ENCODE results near the gene TFB1M.

Gene TFB1M

DNA sequence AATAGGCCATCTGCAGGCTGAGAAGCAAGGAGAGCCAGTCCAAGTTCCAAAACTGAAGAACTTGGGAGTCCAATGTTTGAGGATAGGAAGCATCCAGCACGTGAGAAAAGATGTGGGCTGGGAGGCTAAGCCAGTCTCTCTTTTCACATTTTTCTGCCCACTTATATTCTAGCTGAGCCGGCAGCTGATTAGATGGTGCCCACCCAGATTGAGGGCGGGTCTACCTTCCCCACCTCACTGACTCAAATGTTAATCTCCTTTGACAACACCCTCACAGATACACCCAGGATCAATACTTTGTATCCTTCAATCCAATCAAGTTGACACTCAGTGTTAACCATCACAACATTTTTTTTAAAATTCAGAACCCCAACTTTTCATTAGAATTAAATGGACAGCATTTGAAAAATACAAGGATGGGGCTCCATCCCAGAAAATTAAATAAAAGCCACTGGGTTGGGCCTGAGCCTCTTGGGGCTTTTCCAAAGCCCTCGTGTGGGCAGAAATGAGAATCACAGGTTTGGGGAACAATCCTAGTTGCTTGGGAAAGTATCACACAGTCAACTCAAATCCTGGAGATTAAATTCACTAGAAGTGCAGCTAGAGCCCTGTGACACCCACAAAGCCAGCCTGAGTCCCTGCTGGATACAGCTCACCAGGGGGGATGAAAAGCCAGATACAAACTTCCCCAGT is 48.3 kb downstream of the TFB1M start:
- no peak for DNase-seq (ENCODE audit: low spot score)

- no peak for DNase-seq (ENCODE audit: low spot score)
These were observed 49.5 kb downstream of the TFB1M start for GRCh38 chr6:155264693-155265320.

DNA sequence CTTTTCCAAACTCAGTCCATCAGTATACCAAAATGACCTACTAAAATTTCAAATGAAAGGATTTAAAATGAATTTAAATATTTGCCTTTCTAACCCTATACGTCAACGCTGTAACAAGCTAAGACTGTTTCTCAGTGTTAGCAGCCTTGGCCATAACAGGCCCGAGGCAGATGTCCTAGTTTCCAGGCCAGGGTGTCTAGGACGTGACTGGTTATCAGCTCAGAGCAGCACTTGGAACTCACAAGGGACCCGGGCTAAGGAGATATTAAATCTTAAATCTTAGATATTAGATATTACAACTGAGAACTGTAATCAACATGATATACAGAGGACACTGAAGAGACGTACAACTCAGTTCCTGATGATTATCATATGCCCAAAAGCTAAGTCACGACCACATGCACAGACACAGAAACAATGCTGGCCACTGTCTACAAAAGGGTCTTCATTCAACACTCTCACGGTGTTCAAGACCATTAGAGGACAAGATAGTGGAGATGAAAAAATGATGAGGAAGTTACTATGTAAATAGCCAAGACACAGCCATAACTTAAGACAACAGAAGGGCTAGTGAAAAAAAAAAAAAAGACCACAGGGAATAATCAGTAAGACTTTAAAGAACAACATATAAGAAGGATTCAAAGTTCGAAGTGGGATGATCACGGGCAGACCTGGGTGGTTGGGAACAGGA is 50.8 kb downstream of the TFB1M start, which contains the start of gene CLDN20:
Gene CLDN20, plus strand, starts transcription at position 641 of the 691 bp plus-strand sequence. CDS start 11,707 bp downstream, outside the sequence.
- no peak for DNase-seq (ENCODE audit: low spot score)

- no peak for DNase-seq (ENCODE audit: low spot score)
These were observed 51.6 kb downstream of the TFB1M start for GRCh38 chr6:155262655-155263054.

DNA sequence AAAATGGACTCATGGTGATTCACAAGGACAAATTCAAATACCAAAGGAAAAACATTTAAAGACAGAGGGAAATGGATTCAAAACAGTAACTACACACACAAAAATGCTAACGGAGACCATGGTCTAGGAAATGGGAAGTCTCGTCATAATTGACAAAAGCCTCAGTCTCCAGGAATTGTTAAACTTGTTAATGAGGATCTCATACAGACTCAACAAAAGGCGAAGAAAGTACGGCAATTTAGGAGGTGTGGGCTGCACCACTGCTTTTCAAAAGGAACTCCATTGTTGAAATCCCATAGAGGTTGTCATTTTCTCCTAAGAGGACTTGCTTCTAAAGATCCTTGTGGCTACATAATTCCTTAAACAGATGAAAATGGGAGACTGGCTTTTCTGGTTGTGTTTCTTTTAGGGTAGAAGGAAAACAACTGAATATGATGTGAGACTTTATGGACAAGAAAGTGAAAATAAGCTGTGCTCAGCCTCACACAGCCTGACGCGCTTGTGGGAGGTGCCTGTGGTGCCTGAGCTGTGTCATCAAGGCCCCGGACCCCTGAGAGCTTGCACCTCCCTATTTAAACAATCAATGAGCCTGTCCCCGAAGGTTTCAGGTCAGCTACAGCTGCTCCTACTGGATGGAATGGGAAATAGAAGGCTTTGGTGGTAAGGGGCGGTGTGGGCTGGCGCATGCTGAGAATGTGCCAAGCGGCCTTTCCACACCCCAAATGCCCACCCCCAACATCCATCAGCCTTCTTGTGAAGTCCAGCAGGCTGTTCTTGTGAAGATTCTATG is 53.0 kb downstream of the TFB1M start:
- no peak for DNase-seq (ENCODE audit: low spot score)

- no peak for DNase-seq (ENCODE audit: low spot score)
These were observed 53.6 kb downstream of the TFB1M start for GRCh38 chr6:155260686-155261085.

DNA sequence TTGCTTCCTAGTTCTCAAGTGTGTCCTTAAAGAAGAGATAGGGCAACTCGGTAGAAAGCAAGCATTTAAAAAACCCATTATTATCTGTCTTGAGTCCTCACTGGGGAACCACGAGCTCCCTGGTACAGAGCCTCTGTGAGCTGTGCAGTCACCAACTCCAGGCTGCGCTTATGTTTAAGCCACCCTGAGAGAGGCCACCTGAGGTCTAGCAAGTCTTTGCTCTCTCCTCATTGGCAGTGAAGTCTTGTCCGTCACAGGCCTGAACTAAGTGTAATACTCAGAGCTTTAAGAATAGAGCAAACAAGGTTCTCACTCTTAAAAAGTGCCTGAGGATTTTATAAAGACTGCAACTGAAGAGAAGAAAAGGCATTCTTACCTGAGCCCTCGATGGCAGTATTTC is 54.4 kb downstream of the TFB1M start:
- no peak for DNase-seq (ENCODE audit: low spot score)

DNA sequence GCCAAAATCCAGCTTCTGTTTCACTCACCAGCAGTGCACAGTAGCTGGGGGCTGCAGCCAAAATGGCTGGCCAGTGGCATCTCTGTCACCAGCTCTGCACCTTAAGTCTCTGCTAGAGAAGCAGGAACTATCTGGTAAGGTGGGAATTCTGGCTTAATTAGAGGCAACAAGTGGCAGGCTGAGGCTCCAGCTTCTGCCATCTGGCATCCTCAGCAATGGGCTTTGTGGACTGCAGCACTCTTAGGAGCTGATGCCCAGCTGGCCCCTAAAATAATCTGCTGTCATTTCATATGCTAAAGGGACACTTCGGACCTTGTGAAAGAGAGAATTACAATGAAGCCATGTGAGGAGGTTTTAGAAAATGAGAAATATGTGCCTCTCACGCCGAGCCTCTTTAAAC is 55.1 kb downstream of the TFB1M start:
- DNase-seq (ENCODE audit: low spot score) = no peak

DNA sequence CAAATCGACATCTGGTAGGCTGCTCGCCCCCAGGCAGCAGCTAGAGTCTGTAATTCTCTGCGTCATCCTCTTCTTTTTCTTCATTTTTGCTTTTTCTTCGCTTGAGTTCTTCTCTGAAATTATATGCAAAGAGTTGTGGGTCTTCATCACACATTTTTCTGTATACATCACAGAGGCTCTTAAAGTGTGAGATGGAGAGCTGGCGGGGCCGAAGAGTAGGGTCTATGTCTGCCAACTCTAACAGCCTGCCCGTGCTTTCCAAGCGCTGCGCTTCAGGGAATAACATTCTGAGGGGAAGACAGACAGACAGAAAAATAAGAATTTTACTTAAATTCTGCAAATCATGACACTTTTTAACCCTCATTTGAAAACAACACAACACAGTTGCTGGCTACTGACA is 56.5 kb downstream of the TFB1M start:
- no peak for DNase-seq (ENCODE audit: low spot score)

- no peak for DNase-seq (ENCODE audit: low spot score)
These were observed 58.0 kb downstream of the TFB1M start for GRCh38 chr6:155256122-155256795.

DNA sequence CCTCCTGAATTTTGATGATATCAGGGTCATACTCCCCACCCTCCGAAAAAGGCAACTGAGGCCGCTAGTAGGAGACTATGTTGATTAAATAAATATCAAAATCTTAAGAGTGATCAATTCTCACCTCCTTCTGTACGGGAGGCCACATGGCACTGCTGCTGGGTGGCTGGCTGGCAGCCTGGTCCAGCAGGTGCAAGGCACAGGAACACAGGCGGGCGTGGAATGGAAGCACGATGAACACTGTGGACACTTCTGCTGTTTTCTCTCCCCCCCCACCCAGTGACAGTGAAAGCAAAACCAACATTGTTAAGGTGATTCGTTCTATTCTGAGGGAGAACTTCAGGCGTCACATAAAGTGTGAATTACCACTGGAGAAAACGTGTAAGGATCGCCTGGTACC is 60.1 kb downstream of the TFB1M start:
- DNase-seq (ENCODE audit: low spot score) = no peak

GRCh38 chr6:155253337-155253736 is 60.9 kb downstream of the TFB1M start:
- no peak for DNase-seq (ENCODE audit: low spot score)

DNA sequence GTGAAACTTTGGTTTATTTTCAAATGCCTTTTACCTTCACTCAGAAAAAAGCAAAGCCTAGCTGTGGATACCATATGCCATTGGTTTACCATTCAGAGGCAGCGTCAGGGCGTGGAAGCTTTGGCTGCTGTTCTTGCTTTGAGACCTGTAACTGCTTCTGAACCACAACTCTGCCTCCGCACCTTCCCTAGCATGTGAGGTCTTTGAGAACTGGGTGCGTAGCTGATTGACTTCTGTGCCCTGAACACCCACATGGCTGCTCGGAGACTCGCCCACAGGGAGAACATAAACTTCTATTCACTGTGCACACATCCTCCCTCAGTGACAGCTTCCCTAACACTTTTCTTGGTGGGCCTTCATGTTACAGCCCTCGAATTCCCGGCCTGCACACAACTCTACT is 61.7 kb downstream of the TFB1M start:
- DNase-seq (ENCODE audit: low spot score) = no peak

GRCh38 chr6:155250701-155251381 is 63.4 kb downstream of the TFB1M start:
- DNase-seq (ENCODE audit: low spot score) = no peak

DNA sequence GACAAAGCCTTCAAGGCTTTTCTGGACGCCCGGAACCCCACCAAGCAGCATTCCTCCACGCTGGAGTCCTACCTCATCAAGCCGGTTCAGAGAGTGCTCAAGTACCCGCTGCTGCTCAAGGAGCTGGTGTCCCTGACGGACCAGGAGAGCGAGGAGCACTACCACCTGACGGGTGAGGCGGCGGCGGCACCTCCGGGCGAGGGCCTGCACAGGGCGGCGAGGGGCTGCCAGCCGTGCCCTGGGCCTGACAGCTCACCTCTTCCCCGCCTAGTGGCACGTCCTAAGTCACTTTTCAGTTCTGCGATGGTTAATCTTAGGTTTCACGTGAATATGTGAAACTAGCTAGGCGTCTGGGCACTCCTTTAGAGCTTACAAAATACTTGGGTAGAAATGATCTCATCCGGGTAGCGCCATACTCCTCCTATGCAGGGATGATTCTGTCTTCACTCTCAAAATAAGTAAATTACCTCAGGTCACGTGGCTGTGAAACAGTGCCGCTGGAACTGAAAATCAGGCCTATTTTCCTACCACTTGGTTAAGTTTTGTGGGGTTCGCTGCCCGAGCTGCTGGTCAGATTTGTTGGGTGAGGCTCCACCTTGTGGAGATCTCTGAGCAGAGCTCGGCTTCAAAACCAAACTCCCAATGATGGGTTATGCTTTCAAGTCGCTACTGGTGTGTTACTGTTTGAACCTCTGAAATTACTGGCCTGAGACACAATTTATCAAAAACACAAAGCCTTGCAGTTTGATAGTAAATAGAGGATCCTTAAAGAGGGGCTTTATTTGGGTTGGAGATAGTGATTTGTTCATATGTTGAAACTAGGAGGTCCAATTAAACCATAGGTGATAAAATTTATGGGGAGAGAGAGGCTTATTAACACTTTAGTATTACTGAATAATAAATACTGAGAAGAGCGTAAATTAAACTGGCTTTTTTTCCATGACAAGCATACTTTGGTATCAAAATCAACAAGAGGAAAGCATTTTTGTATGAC is 66.0 kb downstream of the TFB1M start:
- peak; percentile 24 for DNase-seq (ENCODE audit: low spot score)

DNA sequence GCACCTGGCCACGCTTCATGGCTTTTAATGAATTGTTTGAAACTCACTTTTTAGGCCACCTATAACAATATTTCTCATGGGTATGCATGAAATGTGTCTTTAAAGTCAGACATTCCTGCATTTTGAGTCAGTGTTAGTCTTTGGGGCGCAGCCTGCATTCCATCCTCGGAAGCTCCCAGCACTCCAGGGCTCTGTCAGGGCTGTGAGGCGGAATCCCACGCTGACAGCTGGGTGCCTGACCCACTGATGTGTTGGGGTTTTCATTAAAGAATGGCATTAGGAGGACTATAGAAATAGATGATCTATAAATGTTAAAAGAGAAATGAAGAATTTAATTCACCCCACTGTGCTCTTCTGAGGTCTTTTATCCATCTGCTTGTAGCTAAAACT is 66.7 kb downstream of the TFB1M start:
- DNase-seq (ENCODE audit: low spot score) = no peak

DNA sequence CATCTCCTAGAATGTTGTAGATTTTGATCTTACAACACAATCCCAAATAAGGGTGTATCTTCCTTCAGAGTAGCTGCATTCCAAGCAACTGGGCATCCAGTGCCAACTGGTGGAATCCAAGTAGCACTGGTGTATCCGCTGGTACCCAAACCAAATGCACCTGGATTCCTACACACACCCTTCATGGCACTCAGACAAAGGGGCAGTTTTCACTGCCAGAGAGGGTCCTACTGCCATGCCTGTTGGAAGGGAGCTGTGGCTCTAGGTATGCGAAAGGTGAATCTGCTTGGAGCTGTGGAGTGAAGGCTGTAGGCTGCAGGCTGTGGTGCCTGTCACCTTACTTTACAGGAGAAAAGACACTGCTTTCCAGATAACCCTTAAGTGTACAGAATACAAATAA is 67.5 kb downstream of the TFB1M start:
- DNase-seq (ENCODE audit: low spot score) = no peak

DNA sequence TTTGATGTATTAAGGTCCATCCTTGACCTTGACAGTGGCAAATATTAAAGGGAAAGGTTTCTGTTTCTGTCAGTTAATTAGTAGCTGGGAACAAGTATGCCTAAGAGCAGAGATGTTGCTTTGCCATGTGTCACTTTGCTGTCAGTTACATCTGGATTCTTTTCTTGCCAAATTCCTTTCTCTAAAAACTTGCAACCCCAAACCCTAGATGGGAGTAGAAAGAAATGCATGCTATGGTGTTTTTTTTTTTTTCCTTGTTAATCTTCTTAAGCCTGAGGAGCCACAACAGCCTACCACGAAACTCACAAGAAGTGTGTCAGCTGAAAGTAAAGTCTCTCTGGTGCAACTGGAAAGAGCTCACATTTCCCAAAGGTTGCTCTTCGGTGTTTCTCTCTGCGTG is 68.5 kb downstream of the TFB1M start:
- no peak for DNase-seq (ENCODE audit: low spot score)

DNA sequence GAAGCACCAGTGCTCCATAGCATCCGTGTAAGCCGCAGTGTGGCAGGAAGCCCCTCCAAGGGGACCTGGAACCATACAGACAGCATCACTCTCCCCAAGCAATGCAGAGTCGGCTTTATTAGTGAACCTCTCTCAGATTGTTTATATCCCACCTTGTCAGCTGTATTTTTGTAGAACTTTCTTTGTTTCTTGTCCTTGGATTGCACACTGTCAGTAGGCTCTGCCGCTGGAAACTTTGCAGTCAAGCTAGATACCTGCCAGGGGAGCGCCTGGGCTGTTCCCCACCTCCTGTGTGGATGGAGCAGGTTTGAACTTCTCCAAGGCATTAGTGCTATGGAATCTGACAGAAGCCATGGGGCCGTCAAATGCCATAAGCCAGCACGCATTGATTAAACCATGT is 69.1 kb downstream of the TFB1M start:
- no peak for DNase-seq (ENCODE audit: low spot score)

GRCh38 chr6:155244434-155244833 is 69.8 kb downstream of the TFB1M start:
- DNase-seq (ENCODE audit: low spot score) = no peak
